Measurements from ENCODE around the gene ACTL8. TPM values are rescaled to one million over a fixed set of nuclear protein-coding genes. Genes with fewer than 3 reads are reported as not detected.

Gene ACTL8
- total and polyA plus RNA-seq, 9 donors = 0.18 to 0.80 TPM; not detected in 7

GRCh38 chr1:17842686-17843085 is 87.6 kb downstream of the ACTL8 start:
- intact Hi-C loops (cut with DNase I) = no loop called here
- TF ChIP-seq POLR2A (IDR thresholded peaks at IDR 0.05) = no peak
- no peak for TF ChIP-seq EP300 (IDR thresholded peaks at IDR 0.05)
- TF ChIP-seq CTCF (IDR thresholded peaks at IDR 0.05) = no peak
- no peak for DNase-seq
- no peaks in the 10 kb centered on the region for H3K36me3 ChIP-seq
- no peaks in the 10 kb centered on the region for H3K4me1 ChIP-seq (ENCODE audit: insufficient read depth)
- no peaks in the 10 kb centered on the region for H3K27me3 ChIP-seq
- H3K4me3 ChIP-seq = no peak overlapping the region
- no peak overlapping the region for H3K27ac ChIP-seq
- no peaks in the 10 kb centered on the region for H3K9me3 ChIP-seq
- WGBS, 3 donors = 28 to 36% (median 32%) methylated on average over 5 of the region's 5 CpGs

- Histone ChIP-seq H3K4me1 (ENCODE audit: insufficient read depth) (no peaks in the 10 kb centered on the region), H3K4me3 (no peak overlapping the region), H3K27me3 (no peaks in the 10 kb centered on the region), H3K36me3 (no peaks in the 10 kb centered on the region), H3K9me3 (no peaks in the 10 kb centered on the region), H3K27ac (no peak overlapping the region)
- 22 to 25% (median 23%) methylated on average over 10 of the region's 10 CpGs for WGBS, 3 donors
- DNase-seq = no peak
- intact Hi-C loops (cut with DNase I) = no loop called here
- TF ChIP-seq POLR2A (IDR thresholded peaks at IDR 0.05) = no peak
- no peak for TF ChIP-seq EP300 (IDR thresholded peaks at IDR 0.05)
- no peak for TF ChIP-seq CTCF (IDR thresholded peaks at IDR 0.05)
Measured at GRCh38 chr1:17844185-17844826, 89.2 kb downstream of the ACTL8 start.

GRCh38 chr1:17845583-17845982 is 90.5 kb downstream of the ACTL8 start:
- Histone ChIP-seq H3K36me3 (no peaks in the 10 kb centered on the region), H3K27me3 (no peaks in the 10 kb centered on the region), H3K9me3 (no peaks in the 10 kb centered on the region), H3K4me3 (no peak overlapping the region), H3K4me1 (ENCODE audit: insufficient read depth) (no peaks in the 10 kb centered on the region), H3K27ac (no peak overlapping the region)
- WGBS, 3 donors = 39 to 53% (median 46%) methylated on average over 4 of the region's 4 CpGs
- intact Hi-C loops (cut with DNase I) = no loop called here
- no peak for DNase-seq
- TF ChIP-seq CTCF (IDR thresholded peaks at IDR 0.05) (no peak), POLR2A (IDR thresholded peaks at IDR 0.05) (no peak), EP300 (IDR thresholded peaks at IDR 0.05) (no peak)

GRCh38 chr1:17846341-17846740 is 91.2 kb downstream of the ACTL8 start:
- WGBS, 3 donors = 32 to 45% (median 35%) methylated on average over 3 of the region's 3 CpGs
- Histone ChIP-seq H3K9me3 (no peaks in the 10 kb centered on the region), H3K4me3 (no peak overlapping the region)

More at GRCh38 chr1:17846341-17846740, 91.2 kb downstream of the ACTL8 start:
- no peaks in the 10 kb centered on the region for H3K36me3 ChIP-seq
- H3K27ac ChIP-seq = no peak overlapping the region
- DNase-seq = no peak
- intact Hi-C loops (cut with DNase I) = no loop called here
- no peaks in the 10 kb centered on the region for H3K4me1 ChIP-seq (ENCODE audit: insufficient read depth)
- TF ChIP-seq EP300 (IDR thresholded peaks at IDR 0.05) (no peak), POLR2A (IDR thresholded peaks at IDR 0.05) (no peak), CTCF (IDR thresholded peaks at IDR 0.05) (no peak)
- H3K27me3 ChIP-seq = no peaks in the 10 kb centered on the region

Measured in ovary (tissue), 9 donors.